ENCODE data around the gene PLXNA3. TPM values are rescaled to one million over a fixed set of nuclear protein-coding genes. Genes with fewer than 3 reads are reported as not detected.

Gene PLXNA3
- total RNA-seq, 1 donor from 2014 or later: 10.1 TPM

Other genes with a start within 250 kb of the PLXNA3 start
- not detected for gene OPN1MW2, start 238.5 kb upstream of the PLXNA3 start, total RNA-seq (ENCODE audit: insufficient read depth, low replicate concordance)
- not detected for gene OPN1MW3, start 200.7 kb upstream of the PLXNA3 start, total RNA-seq (ENCODE audit: insufficient read depth, low replicate concordance)
- not detected for gene TEX28, start 163.2 kb upstream of the PLXNA3 start, total RNA-seq (ENCODE audit: insufficient read depth, low replicate concordance)
- gene TKTL1, start 162.5 kb upstream of the PLXNA3 start, total RNA-seq (ENCODE audit: insufficient read depth, low replicate concordance): 22.4 TPM
- 4,615 TPM for gene FLNA, start 83.6 kb upstream of the PLXNA3 start, total RNA-seq (ENCODE audit: insufficient read depth, low replicate concordance)
- 22.9 TPM for gene EMD, start 79.0 kb upstream of the PLXNA3 start, total RNA-seq (ENCODE audit: insufficient read depth, low replicate concordance)
- 2,985 TPM for gene RPL10, start 59.9 kb upstream of the PLXNA3 start, total RNA-seq (ENCODE audit: insufficient read depth, low replicate concordance)
- 27.7 TPM for gene DNASE1L1, start 49.0 kb upstream of the PLXNA3 start, total RNA-seq (ENCODE audit: insufficient read depth, low replicate concordance)
- gene TAFAZZIN, start 46.7 kb upstream of the PLXNA3 start, total RNA-seq (ENCODE audit: insufficient read depth, low replicate concordance): 33.7 TPM
- 31.5 TPM for gene ATP6AP1, start 29.6 kb upstream of the PLXNA3 start, total RNA-seq (ENCODE audit: insufficient read depth, low replicate concordance)
- gene GDI1, start 21.1 kb upstream of the PLXNA3 start, total RNA-seq (ENCODE audit: insufficient read depth, low replicate concordance): 55.4 TPM
- gene FAM50A, start 14.1 kb upstream of the PLXNA3 start, total RNA-seq (ENCODE audit: insufficient read depth, low replicate concordance): 19.3 TPM
- gene LAGE3, start 21.0 kb downstream of the PLXNA3 start, total RNA-seq (ENCODE audit: insufficient read depth, low replicate concordance): 14.9 TPM
- gene UBL4A, start 28.3 kb downstream of the PLXNA3 start, total RNA-seq (ENCODE audit: insufficient read depth, low replicate concordance): 15.2 TPM
- 10.4 TPM for gene SLC10A3, start 32.3 kb downstream of the PLXNA3 start, total RNA-seq (ENCODE audit: insufficient read depth, low replicate concordance)
- 33.2 TPM for gene FAM3A, start 58.0 kb downstream of the PLXNA3 start, total RNA-seq (ENCODE audit: insufficient read depth, low replicate concordance)
- gene G6PD, start 88.6 kb downstream of the PLXNA3 start, total RNA-seq (ENCODE audit: insufficient read depth, low replicate concordance): 12.3 TPM
- 4.8 TPM for gene IKBKG, start 89.3 kb downstream of the PLXNA3 start, total RNA-seq (ENCODE audit: insufficient read depth, low replicate concordance)
- not detected for gene CTAG1A, start 126.9 kb downstream of the PLXNA3 start, total RNA-seq (ENCODE audit: insufficient read depth, low replicate concordance)
- not detected for gene CTAG1B, start 161.0 kb downstream of the PLXNA3 start, total RNA-seq (ENCODE audit: insufficient read depth, low replicate concordance)
- gene CTAG2, start 195.3 kb downstream of the PLXNA3 start, total RNA-seq (ENCODE audit: insufficient read depth, low replicate concordance): not detected

Measured in umbilical cord (tissue), 1 donor.